Activated B cell treated with CpG ODN at 0.5 μM for 24 hours (primary cell): ENCODE measurements around the gene LVRN. TPM values are rescaled to one million over a fixed set of nuclear protein-coding genes. Genes with fewer than 3 reads are reported as not detected.

Experiments
- ATAC-seq: fragments of 200-7000 bp; cut with Tn5 transposase; one replicate; pipeline ENCODE4 v1.10.0; 2021; ENCODE audit warnings: low read depth, mild to moderate bottlenecking, moderate library complexity
- CTCF ChIA-PET: fragments of 350-600 bp; sonication (Branson Sonifier 250); formaldehyde crosslinking; loops from one replicate; lab custom pipeline; 2021; ENCODE audit warnings: antibody characterized with exemption; lab: Charles Lee
- POLR2A ChIA-PET: fragments of 350-600 bp; sonication (Branson Sonifier 250); formaldehyde crosslinking; loops from one replicate; lab custom pipeline; 2021; ENCODE audit warnings: antibody characterized with exemption; lab: Charles Lee
- DNase-seq: peaks from one replicate; pipeline ENCODE4 v3.0.0; 2022
- H3K27ac Mint-ChIP-seq: one replicate; pipeline ENCODE4 v1.8.0; 2020; ENCODE audit warnings: mixed read lengths
- H3K27me3 Mint-ChIP-seq: one replicate; pipeline ENCODE4 v1.8.0; 2021; ENCODE audit warnings: mixed read lengths
- H3K36me3 Mint-ChIP-seq: one replicate; pipeline ENCODE4 v1.8.0; 2021; ENCODE audit warnings: low read depth, mixed read lengths
- H3K4me1 Mint-ChIP-seq: one replicate; pipeline ENCODE4 v1.8.0; 2021; ENCODE audit warnings: mixed read lengths
- H3K4me3 Mint-ChIP-seq: one replicate; pipeline ENCODE4 v1.8.0; 2020; ENCODE audit warnings: mild to moderate bottlenecking, mixed read lengths
- H3K9me3 Mint-ChIP-seq: one replicate; pipeline ENCODE4 v1.8.0; 2020; ENCODE audit warnings: mixed read lengths
- intact Hi-C: fragments of 100-400 bp; cut with micrococcal nuclease; formaldehyde crosslinking; loops from one replicate; pipeline ENCODE4 v1.15.1; 2024
- total RNA-seq: library from RNA; stranded (reverse); gene quantifications from 2 replicates; pipeline ENCODE4 v1.2.3, GENCODE V29; 2022
- TF ChIP-seq, protein P1 (sequence below): fragments of 200-600 bp; IDR thresholded peaks from one replicate; pipeline ENCODE4 v1.8.0; 2022; ENCODE audit warnings: antibody characterized with exemption, mild to moderate bottlenecking

LVRN gene
- total RNA-seq, 1 donor from 2014 or later = not detected

DNA sequence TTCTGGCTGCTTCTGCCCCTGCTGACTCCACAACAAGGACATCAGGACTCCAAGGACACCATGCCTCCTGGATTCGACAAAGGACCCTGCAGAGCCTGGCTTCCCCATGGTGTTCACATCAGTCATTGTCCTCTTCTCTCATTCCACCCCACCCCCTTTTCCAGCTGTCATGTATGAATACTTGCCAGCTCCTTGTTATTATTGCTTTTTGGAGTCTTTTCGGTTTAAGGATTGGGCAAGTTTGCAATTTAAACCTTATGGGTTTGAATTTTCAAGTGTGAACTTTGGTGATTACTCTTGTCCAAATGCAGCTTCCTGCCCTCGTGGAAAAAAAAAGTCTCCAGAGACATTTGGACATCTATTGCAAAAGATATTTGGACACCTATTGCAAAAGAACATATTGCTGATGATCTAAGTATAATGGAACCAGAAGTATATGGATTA is 14.2 kb upstream of the LVRN start:
- Mint-ChIP-seq H3K4me1 (no peaks in the 10 kb centered on the region), H3K36me3 (no peaks in the 10 kb centered on the region), H3K27ac (no peak overlapping the region), H3K4me3 (no peak overlapping the region), H3K27me3 (peaks cover 2% of the 10 kb centered on the region), H3K9me3 (no peaks in the 10 kb centered on the region)
- intact Hi-C loops = no loop called here
- TF ChIP-seq, protein P1, sequence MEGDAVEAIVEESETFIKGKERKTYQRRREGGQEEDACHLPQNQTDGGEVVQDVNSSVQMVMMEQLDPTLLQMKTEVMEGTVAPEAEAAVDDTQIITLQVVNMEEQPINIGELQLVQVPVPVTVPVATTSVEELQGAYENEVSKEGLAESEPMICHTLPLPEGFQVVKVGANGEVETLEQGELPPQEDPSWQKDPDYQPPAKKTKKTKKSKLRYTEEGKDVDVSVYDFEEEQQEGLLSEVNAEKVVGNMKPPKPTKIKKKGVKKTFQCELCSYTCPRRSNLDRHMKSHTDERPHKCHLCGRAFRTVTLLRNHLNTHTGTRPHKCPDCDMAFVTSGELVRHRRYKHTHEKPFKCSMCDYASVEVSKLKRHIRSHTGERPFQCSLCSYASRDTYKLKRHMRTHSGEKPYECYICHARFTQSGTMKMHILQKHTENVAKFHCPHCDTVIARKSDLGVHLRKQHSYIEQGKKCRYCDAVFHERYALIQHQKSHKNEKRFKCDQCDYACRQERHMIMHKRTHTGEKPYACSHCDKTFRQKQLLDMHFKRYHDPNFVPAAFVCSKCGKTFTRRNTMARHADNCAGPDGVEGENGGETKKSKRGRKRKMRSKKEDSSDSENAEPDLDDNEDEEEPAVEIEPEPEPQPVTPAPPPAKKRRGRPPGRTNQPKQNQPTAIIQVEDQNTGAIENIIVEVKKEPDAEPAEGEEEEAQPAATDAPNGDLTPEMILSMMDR = no peak
- ChIA-PET CTCF (no interaction called here), POLR2A (no interaction called here)
- DNase-seq (no peak), ATAC-seq (no peak)

DNA sequence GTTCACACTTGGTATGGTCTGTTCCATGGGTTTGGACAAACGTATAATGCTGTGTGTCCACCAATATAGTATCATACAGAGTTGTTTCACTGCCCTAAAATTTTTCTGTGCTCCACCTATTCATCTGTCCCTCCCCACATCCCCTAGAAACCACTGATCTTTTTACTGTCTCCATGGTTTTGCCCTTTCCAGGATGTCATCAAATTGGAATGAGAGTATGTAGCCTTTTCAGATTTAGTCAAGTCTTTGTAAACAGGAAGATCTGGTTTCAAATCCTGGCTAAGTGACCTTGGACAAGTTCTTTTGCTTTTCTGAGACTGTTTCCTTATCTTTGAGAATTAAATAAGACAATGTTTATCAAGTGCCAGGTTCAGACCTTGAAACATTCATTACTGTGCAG is 13.2 kb upstream of the LVRN start:
- no peaks in the 10 kb centered on the region for H3K9me3 Mint-ChIP-seq
- ATAC-seq = no peak
- H3K36me3 Mint-ChIP-seq = no peaks in the 10 kb centered on the region
- intact Hi-C loops = no loop called here
- H3K4me1 Mint-ChIP-seq = no peaks in the 10 kb centered on the region
- DNase-seq = no peak
- POLR2A ChIA-PET = no interaction called here
- peaks cover 5% of the 10 kb centered on the region for H3K27me3 Mint-ChIP-seq
- H3K27ac Mint-ChIP-seq = no peak overlapping the region
- CTCF ChIA-PET = no interaction called here
- TF ChIP-seq, protein P1 = no peak
- no peak overlapping the region for H3K4me3 Mint-ChIP-seq

DNA sequence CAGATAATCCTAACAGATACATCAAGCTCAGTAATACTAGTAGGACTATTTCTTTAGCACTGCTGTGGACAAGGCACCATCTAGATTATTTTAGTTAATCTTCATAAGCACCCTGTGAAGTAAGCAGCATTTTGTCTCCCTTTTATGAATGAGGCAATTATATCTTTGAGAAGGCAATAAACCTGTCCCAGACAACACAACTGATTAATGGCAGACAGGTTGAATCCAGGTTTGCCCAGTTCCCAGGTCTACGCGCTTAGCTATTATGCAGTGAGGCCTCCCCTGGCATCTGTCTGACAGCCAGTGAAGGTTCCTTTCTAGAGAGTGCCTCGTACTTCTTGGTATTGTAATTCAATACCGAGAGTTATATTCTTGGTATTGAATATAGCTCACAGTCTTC is 9.7 kb upstream of the LVRN start:
- TF ChIP-seq, protein P1 = no peak
- H3K27me3 Mint-ChIP-seq = peaks cover 6% of the 10 kb centered on the region
- no peak for DNase-seq
- ChIA-PET CTCF (no interaction called here), POLR2A (no interaction called here)
- no peak overlapping the region for H3K4me3 Mint-ChIP-seq
- no peaks in the 10 kb centered on the region for H3K36me3 Mint-ChIP-seq
- no peak overlapping the region for H3K27ac Mint-ChIP-seq
- H3K4me1 Mint-ChIP-seq = no peaks in the 10 kb centered on the region
- ATAC-seq = no peak
- intact Hi-C loops = no loop called here
- no peaks in the 10 kb centered on the region for H3K9me3 Mint-ChIP-seq

DNA sequence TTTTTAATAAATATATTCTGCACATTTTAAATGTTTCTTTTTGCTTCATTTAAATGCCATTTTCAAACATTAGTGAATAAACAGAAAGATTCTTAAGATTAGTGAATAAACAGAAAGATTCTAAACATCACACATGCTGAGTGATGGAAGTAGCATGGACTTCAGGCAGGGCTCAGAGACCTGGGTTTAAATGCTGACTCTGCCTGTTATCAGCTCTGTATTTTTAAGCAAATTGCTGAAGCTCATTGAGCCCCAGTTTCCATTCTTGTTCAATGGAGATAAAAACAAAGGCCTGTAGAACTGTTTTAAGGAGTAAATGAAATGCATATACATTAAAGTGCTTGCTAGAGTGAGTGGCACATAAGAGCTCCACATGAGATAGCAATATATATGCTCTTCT is 8.1 kb upstream of the LVRN start:
- intact Hi-C loops = no loop called here
- no peak for ATAC-seq
- no peak for DNase-seq
- Mint-ChIP-seq H3K36me3 (no peaks in the 10 kb centered on the region), H3K4me1 (no peaks in the 10 kb centered on the region), H3K9me3 (no peaks in the 10 kb centered on the region), H3K27ac (no peak overlapping the region), H3K4me3 (no peak overlapping the region), H3K27me3 (peaks cover 15% of the 10 kb centered on the region)
- ChIA-PET POLR2A (no interaction called here), CTCF (no interaction called here)
- TF ChIP-seq, protein P1 = no peak

DNA sequence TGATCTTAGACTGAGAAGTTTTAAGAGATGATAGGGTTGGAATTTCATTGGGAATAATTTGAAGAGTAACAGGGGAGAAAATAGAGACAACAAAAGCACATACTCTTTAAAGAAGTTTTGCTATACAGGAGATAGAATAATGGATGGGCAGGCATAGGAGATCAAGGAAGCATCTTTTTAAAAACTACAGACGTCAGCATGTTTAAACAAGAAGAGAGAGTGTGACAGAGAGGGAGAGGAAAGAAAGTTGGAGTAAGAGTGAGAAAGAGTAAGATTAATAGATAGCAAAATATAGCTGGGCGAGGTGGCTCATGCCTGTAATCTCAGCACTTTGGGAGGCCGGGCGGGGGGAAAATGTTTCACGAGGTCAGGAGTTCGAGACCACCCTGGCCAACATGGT is 5.3 kb upstream of the LVRN start:
- Mint-ChIP-seq H3K36me3 (no peaks in the 10 kb centered on the region), H3K9me3 (no peaks in the 10 kb centered on the region), H3K27me3 (peaks cover 33% of the 10 kb centered on the region), H3K4me3 (no peak overlapping the region), H3K4me1 (peaks cover 11% of the 10 kb centered on the region), H3K27ac (no peak overlapping the region)
- ATAC-seq (no peak), DNase-seq (no peak)
- ChIA-PET CTCF (no interaction called here), POLR2A (no interaction called here)
- intact Hi-C loops = no loop called here
- TF ChIP-seq, protein P1 = no peak
